Measurements from ENCODE around the gene TANGO2. TPM values are rescaled to one million over a fixed set of nuclear protein-coding genes. Genes with fewer than 3 reads are reported as not detected.

TANGO2 gene
- total and polyA plus RNA-seq, 9 of the 15 experiments (the other 6 are each of a cell fraction or from before 2014, with no cell fraction given) = 15.5 to 94.9 (median 70.1) TPM

DNA sequence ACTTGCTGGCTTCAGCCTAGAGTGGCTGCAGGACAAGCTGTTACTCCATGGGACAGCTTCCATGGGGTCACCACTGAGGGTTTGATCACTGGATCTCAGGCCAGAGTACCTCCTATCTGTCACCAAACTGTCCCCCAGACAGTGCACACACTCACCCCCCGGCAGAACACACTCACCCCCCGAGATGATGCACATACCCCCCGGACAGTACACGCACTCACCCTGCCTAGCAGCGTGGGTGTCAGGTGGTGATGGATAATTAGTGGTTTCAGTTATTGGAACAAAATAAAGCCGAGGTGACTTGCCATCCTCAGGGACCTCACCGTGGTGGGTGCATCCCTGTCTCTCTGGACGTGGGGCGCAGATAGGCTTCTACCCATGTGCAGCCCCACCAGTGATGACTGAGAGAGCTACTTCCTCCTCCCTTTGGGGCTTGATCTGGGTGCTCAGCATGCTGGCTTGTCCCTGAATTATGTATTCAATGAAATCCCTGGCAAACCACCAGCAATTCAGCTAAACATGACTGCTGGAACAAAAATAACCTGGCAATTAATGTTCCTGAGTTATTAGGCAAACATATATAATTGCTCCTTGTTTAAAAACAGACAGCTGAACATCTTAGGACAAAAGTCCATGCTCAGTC, 18.9 kb downstream of the TANGO2 start:
- in situ Hi-C loops (cut with MboI) = no loop called here
- TF ChIP-seq POLR2A (conservative IDR thresholded peaks at IDR 0.05) (0 out of 2 replicates have a peak, but pooled peaks have one; percentile 14), ELF2 (CRISPR knock-in tag; IDR thresholded peaks at IDR 0.05) (peak; percentile 48; the same call in 1 of the 2 replicates), THAP12 (CRISPR knock-in tag; IDR thresholded peaks at IDR 0.05) (0 out of 2 replicates have a peak, but pooled peaks have one; percentile 9), ZBTB40 (IDR thresholded peaks at IDR 0.05) (no peak), ZBTB40 (CRISPR knock-in tag; IDR thresholded peaks at IDR 0.05) (peak; percentile 40; the same call in 1 of the 2 replicates), HNRNPH1 (optimal IDR thresholded peaks at IDR 0.05; ENCODE audit: low read depth, low read length) (no peak), ZNF699 (CRISPR knock-in tag; IDR thresholded peaks at IDR 0.05; ENCODE audit: insufficient replicate concordance) (peak; percentile 60), WHSC1 (IDR thresholded peaks at IDR 0.05; ENCODE audit: low read length) (peak; percentile 87), ARID2 (IDR thresholded peaks at IDR 0.05) (no peak)

More for the DNA sequence above, 18.9 kb downstream of the TANGO2 start:
- no peak overlapping the region for H2AFZ ChIP-seq (ENCODE audit: low read depth, low read length)
- WGBS (ENCODE audit: insufficient coverage, low coverage, missing lambda C conversion rate) = 88% methylated on average over 9 of the region's 9 CpGs
- DNase-seq (ENCODE audit: extremely low read depth in 1 of 4, low spot score in 3 of 4) (no peak), ATAC-seq (no peak), FAIRE-seq (no peak)
- no peaks in the 10 kb centered on the region for H3K9me3 ChIP-seq (replicated peaks; ENCODE audit: control insufficient read depth, insufficient read depth, low read depth, low read length)
- H3K9ac ChIP-seq (ENCODE audit: insufficient read depth in 1 of 2, low read depth in 2 of 2, low read length in 2 of 2) = peak overlapping the region in 1 of 2 experiments; percentile 28; a peak in 1 of 4 replicates
- H3K27ac ChIP-seq (ENCODE audit: extremely low read depth, low read depth, low read length) = no peak overlapping the region
- H3K79me2 ChIP-seq (ENCODE audit: control insufficient read depth, insufficient read depth, low read length) = peaks cover 15% of the 10 kb centered on the region; the same call in 2 of the 3 replicates
- no peaks in the 10 kb centered on the region for H3K27me3 ChIP-seq (ENCODE audit: control insufficient read depth in 2 of 2, insufficient read depth in 2 of 2, low read length in 2 of 2)
- ChIA-PET POLR2A (interaction anchor here (0.6 to 2.0 kb wide), 13 partner anchors 10 to 444 kb away, joined by 3 to 6 read pairs (median 3); no protein-coding TSS in a partner anchor), CTCF (ENCODE audit: low intra/inter-chr PET ratio) (no interaction called here)
- peaks cover 11 to 42% of the 10 kb centered on the region in 2 experiments; a peak in 4 of 5 replicates for H3K4me1 ChIP-seq (replicated peaks in 1 of 2; ENCODE audit: control insufficient read depth in 2 of 2, insufficient read depth in 2 of 2, low read length in 2 of 2)
- peaks cover 15% of the 10 kb centered on the region for H3K9me1 ChIP-seq (ENCODE audit: control insufficient read depth, insufficient read depth, low read length)
- no peak overlapping the region for H3K4me2 ChIP-seq (ENCODE audit: insufficient read depth, low read length)
- no peak overlapping the region for H3K4me3 ChIP-seq
- no TSS peak for BruUV-seq (replicated peaks)
- H4K20me1 ChIP-seq (replicated peaks; ENCODE audit: control insufficient read depth, insufficient read depth, low read length) = peaks cover 29% of the 10 kb centered on the region
- intact Hi-C loops (cut with micrococcal nuclease) = no loop called here
- H3K36me3 ChIP-seq (ENCODE audit: control insufficient read depth, insufficient read depth, low read length) = peaks cover 80% of the 10 kb centered on the region

All from K562 (cell line).